Central memory CD8-positive, alpha-beta T cell (primary cell): ENCODE results near the gene SCN7A.
"Not testable (repeated sequence)": the region's sequence is repeated elsewhere in the genome, so short reads cannot be mapped to it uniquely, and the experiment has no call there.

Source experiments
- ATAC-seq: fragments of 150-1000 bp; cut with Tn5 transposase; replicated peaks from 2 replicates; pipeline ENCODE4 v1.10.0; 2022; ENCODE audit warnings: mild to moderate bottlenecking, moderate FRiP score, moderate number of reproducible peaks; ENCODE audit not compliant: poor library complexity, severe bottlenecking; ENCODE audit errors: extremely low read depth
- DNase-seq, 2 donors: peaks; one replicate each; pipeline ENCODE4 v3.0.0; 2021; ENCODE audit warnings: low spot score in 2 of 2
- H3K27ac Mint-ChIP-seq: one replicate; pipeline ENCODE4 v1.8.0; 2022; ENCODE audit warnings: low read depth, mild to moderate bottlenecking, moderate library complexity, mixed read lengths
- H3K27me3 Mint-ChIP-seq: one replicate; pipeline ENCODE4 v1.8.0; 2022; ENCODE audit warnings: mixed read lengths
- H3K36me3 Mint-ChIP-seq: one replicate; pipeline ENCODE4 v1.8.0; 2022; ENCODE audit warnings: mild to moderate bottlenecking, moderate library complexity, mixed read lengths; ENCODE audit not compliant: insufficient read depth
- H3K4me1 Mint-ChIP-seq: one replicate; pipeline ENCODE4 v1.8.0; 2022; ENCODE audit warnings: mixed read lengths
- H3K4me3 Mint-ChIP-seq: one replicate; pipeline ENCODE4 v1.8.0; 2022; ENCODE audit warnings: mild to moderate bottlenecking, moderate library complexity, mixed read lengths
- H3K9me3 Mint-ChIP-seq: one replicate; pipeline ENCODE4 v1.8.0; 2022; ENCODE audit warnings: mixed read lengths

Gene SCN7A

GRCh38 chr2:166360426-166360825, 133.6 kb downstream of the SCN7A start:
- no peak overlapping the region for H3K27ac Mint-ChIP-seq
- no peak for ATAC-seq
- H3K4me3 Mint-ChIP-seq = no peak overlapping the region
- H3K4me1 Mint-ChIP-seq = no peaks in the 10 kb centered on the region
- no peak for DNase-seq
- no peaks in the 10 kb centered on the region for H3K36me3 Mint-ChIP-seq
- no peaks in the 10 kb centered on the region for H3K27me3 Mint-ChIP-seq
- peaks cover 5% of the 10 kb centered on the region for H3K9me3 Mint-ChIP-seq

- H3K36me3 Mint-ChIP-seq, H3K27ac Mint-ChIP-seq, ATAC-seq: not testable (repeated sequence)
Observed at GRCh38 chr2:166357950-166358321, 136.1 kb downstream of the SCN7A start.

GRCh38 chr2:166357068-166357949, 136.7 kb downstream of the SCN7A start:
- DNase-seq = no peak

More at GRCh38 chr2:166357950-166358321, 136.1 kb downstream of the SCN7A start:
- H3K4me3 Mint-ChIP-seq, H3K4me1 Mint-ChIP-seq, DNase-seq, H3K27me3 Mint-ChIP-seq: not testable (repeated sequence)
- peaks cover 11% of the 10 kb centered on the region for H3K9me3 Mint-ChIP-seq

More at GRCh38 chr2:166357068-166357949, 136.7 kb downstream of the SCN7A start:
- Mint-ChIP-seq H3K27me3 (no peaks in the 10 kb centered on the region), H3K9me3 (peaks cover 11% of the 10 kb centered on the region), H3K27ac (no peak overlapping the region), H3K4me3 (no peak overlapping the region), H3K4me1 (no peaks in the 10 kb centered on the region), H3K36me3 (no peaks in the 10 kb centered on the region)
- no peak for ATAC-seq
